ENCODE measurements around the gene CDCP1.

CDCP1 gene

DNA sequence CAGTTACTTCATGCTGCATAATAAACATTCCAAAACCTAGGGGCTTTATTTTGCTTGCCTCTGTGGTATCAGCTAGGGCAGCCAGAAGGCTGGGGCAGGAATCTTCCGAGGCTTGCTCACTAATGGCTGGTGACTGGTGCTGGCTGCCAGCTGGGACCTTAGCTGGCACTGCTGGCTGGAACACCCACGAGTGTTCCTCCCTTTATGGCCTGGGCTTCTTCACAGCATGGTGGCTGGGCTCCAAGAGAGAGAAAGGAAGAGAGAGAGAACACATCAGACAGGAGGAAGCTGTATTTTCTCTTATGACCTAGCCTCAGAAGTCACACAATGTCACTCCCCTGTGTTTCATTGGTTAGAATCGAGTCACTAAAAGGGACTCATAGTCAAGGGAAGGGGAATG is 23.9 kb upstream of the CDCP1 start:
- DNase-seq (ENCODE audit: extremely low read depth, low read depth): no peak

DNA sequence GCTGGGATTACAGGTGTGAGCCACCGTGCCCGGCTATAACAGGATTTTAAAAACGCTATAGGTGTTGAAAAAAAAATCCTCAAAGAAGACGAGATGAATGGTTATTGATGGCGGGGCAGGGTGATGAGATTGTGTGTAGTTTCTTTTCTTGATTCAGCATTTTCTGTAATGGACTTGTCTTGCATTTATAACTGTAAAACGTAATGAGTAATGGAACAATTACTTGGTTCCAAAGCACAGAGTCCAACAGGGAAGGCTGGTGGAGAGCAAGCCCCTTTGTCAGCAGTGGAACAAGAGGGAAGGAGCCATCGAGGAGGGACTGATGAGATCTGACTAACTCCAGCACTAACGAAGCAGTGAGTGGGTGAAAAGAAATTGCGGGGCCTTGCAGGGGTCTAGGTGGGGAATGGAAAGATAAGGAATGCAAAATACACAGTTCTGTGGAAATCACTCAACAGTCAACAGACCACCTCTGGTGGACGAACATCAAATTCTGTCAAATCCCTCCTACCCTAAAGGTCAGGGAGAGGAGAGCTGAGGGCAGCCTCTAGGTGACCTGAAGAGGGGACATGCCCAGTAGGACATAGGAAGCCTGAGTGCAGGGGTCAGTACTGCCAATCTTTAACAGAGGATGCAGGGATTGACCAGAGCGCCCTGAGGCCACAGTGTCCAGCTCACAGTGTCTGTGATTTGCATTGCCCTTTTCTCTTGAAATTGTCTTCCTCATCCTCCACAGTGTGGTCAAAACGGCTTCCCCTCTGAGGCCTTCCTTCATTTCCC is 23.1 kb upstream of the CDCP1 start:
- DNase-seq (ENCODE audit: extremely low read depth, low read depth): no peak
- TF ChIP-seq, protein P1, sequence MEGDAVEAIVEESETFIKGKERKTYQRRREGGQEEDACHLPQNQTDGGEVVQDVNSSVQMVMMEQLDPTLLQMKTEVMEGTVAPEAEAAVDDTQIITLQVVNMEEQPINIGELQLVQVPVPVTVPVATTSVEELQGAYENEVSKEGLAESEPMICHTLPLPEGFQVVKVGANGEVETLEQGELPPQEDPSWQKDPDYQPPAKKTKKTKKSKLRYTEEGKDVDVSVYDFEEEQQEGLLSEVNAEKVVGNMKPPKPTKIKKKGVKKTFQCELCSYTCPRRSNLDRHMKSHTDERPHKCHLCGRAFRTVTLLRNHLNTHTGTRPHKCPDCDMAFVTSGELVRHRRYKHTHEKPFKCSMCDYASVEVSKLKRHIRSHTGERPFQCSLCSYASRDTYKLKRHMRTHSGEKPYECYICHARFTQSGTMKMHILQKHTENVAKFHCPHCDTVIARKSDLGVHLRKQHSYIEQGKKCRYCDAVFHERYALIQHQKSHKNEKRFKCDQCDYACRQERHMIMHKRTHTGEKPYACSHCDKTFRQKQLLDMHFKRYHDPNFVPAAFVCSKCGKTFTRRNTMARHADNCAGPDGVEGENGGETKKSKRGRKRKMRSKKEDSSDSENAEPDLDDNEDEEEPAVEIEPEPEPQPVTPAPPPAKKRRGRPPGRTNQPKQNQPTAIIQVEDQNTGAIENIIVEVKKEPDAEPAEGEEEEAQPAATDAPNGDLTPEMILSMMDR (IDR thresholded peaks at IDR 0.05; ENCODE audit: low read depth, low read length): no peak

More for the DNA sequence above, 23.9 kb upstream of the CDCP1 start:
- TF ChIP-seq, protein P1 (IDR thresholded peaks at IDR 0.05; ENCODE audit: low read depth, low read length): no peak

DNA sequence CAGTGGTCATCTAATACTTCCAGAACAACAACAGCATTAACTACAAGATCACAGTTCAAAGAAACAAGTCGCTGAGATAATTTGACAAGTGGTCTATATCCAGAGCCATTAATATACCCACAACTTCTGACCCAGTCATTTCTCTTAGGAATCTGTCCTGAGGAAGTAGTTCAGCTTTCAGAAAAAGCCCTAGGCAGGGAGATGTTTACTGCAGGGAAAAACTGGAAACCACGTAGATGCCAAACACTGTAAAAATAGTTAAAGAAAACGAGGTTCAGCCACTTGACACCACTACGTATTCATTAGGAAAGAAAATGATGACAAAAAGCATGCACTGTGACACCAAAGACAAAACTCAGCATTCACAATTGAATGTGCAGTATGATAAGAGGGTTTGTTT is 22.3 kb upstream of the CDCP1 start:
- TF ChIP-seq, protein P1 (IDR thresholded peaks at IDR 0.05; ENCODE audit: low read depth, low read length): no peak
- DNase-seq (ENCODE audit: extremely low read depth, low read depth): no peak

DNA sequence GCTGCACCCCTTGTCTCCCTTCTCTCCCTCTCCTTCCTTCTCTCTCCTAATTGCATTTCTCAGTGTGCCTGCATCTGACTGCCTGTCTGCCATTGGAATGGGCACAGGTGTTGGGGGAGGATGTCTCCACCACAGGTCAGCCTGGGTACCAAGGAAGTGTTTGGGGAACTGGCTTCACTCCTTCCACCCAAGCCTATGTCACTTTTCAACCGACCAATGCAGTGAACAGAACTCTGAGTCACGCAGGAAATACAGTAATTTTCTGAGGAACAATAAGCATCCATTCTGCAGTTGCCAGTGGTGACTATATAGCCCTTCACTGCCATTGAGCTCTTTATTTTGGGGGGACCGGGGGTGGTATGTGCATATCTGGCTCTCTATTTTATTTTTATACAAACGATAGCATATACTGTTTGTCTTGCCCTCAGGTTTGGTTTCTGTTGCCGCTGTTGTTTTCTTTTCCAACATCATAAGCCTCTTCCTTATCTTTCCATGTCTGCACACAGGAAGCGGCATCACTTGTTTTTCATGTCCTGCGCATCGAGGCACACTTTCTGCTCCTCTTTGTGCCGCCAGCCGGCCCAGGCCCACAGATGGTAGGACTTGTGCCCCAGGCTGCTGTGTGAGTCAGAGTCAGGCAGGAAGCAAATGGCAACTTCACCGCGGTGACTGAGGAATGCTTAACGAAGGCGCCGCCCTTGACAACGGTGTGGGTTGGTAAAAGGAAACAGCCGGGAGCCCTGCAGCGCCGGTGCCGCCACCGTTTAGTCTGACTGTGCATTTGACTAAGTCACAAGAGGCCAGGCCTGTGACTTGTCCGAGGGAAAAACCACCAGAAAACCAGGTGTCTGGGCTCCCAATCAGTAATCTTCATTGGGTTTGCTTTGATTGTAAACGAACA is 21.1 kb upstream of the CDCP1 start:
- TF ChIP-seq, protein P1 (IDR thresholded peaks at IDR 0.05; ENCODE audit: low read depth, low read length): no peak
- peak; percentile 70 for DNase-seq (ENCODE audit: extremely low read depth, low read depth)

DNA sequence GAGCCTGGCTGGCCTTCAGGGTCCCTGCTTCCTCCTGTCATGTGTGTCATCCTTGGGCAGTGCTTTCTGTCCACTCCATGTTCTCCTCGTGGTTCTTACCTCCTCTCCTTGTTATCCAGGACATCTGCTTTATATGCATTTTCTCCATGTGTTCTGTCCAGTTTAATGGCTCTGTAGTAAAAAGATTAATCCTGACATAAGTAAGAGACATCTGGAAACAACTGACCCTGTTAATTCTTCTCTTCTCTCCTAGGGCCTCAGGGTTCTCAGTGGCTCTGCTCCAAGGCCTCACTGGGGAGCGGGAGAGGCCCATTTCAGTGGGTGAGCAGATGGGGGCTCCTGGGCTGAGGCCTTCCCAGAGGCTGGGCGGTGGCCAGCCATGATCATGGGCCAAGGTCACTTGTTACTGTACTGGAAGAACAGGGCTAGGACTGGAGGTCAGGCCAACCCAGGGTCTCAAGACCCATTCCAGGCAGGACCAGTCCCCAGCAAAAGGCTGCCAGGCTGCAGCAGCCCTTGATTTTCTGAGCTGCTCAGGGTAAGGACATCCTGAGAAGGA is 20.2 kb upstream of the CDCP1 start:
- no peak for DNase-seq (ENCODE audit: extremely low read depth, low read depth)
- TF ChIP-seq, protein P1 (IDR thresholded peaks at IDR 0.05; ENCODE audit: low read depth, low read length): no peak

DNA sequence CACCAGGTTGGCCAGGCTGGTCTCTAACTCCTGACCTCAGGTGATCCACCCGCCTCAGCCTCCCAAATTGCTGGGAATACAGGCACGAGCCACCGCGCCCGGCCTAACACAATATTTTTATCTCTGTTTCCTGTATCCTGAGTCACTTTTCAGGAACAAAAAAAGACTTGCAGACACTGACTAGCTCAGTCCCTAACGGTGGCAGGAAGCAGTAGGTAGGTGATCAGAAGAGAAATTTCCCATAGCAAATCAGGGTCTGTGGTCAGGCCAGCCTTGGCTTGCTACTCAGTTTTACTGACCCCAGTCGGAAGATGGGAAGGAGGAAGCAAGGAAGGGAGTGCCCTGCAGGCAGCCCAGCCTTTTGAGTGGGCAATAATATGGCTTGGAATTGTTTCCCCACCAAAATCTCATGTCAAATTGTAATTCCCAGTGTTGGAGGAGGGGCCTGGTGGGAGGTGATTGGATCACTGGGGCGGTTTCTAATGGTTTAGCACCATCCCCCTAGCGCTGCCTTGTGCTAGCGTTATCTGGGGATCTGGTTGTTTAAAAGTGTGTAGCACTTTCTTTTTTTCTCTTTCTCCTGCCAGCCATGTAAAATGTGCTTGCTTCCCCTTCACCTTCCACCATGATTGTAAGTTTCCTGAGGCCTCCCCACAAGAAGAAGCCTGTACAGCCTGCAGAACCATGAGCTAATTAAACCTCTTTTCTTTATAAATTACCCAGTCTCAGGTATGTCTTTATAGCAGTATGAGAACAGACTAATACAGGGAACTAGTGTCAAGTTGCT is 19.5 kb upstream of the CDCP1 start:
- DNase-seq (ENCODE audit: extremely low read depth, low read depth): no peak
- TF ChIP-seq, protein P1 (IDR thresholded peaks at IDR 0.05; ENCODE audit: low read depth, low read length): no peak

Data from AG09319 (cell line).